GDM1 (cell line): ENCODE measurements around the gene CBR4.

ENCODE experiments used
- DNase-seq: peaks from one replicate; lab custom pipeline; 2025; lab: John Stamatoyannopoulos, UW

The CBR4 gene

GRCh38 chr4:169033660-169034059 lies 23.6 kb upstream of the CBR4 start:
- DNase-seq = no peak

GRCh38 chr4:169032883-169033645 lies 23.0 kb upstream of the CBR4 start:
- DNase-seq = no peak

- no peak for DNase-seq
Observed at GRCh38 chr4:169032194-169032593, 22.1 kb upstream of the CBR4 start.

- no peak for DNase-seq
Observed at GRCh38 chr4:169031392-169031791, 21.3 kb upstream of the CBR4 start.

GRCh38 chr4:169030562-169030982 lies 20.5 kb upstream of the CBR4 start:
- no peak for DNase-seq

- DNase-seq = no peak
Observed at GRCh38 chr4:169029947-169030346, 19.9 kb upstream of the CBR4 start.

GRCh38 chr4:169027663-169028062 lies 17.6 kb upstream of the CBR4 start:
- no peak for DNase-seq

- DNase-seq = no peak
Observed at GRCh38 chr4:169025184-169025583, 15.1 kb upstream of the CBR4 start.

GRCh38 chr4:169024762-169025161 lies 14.7 kb upstream of the CBR4 start:
- DNase-seq = peak; percentile 34

GRCh38 chr4:169018406-169018805 lies 8.4 kb upstream of the CBR4 start:
- no peak for DNase-seq

- no peak for DNase-seq
Observed at GRCh38 chr4:169017971-169018370, 7.9 kb upstream of the CBR4 start.

- DNase-seq = no peak
Observed at GRCh38 chr4:169015186-169015623, 5.2 kb upstream of the CBR4 start.

GRCh38 chr4:169014586-169014985 lies 4.5 kb upstream of the CBR4 start:
- no peak for DNase-seq

GRCh38 chr4:169013396-169013795 lies 3.3 kb upstream of the CBR4 start:
- DNase-seq = no peak

GRCh38 chr4:169012049-169012448 lies 2.0 kb upstream of the CBR4 start:
- DNase-seq = no peak

GRCh38 chr4:169009286-169010124 lies 550 bp downstream of the CBR4 start:
- peak; percentile 36 for DNase-seq

- no peak for DNase-seq
Observed at GRCh38 chr4:169005453-169006099, 4.5 kb downstream of the CBR4 start.

GRCh38 chr4:169000315-169000714 lies 9.7 kb downstream of the CBR4 start:
- no peak for DNase-seq

- no peak for DNase-seq
Observed at GRCh38 chr4:168999809-169000208, 10.2 kb downstream of the CBR4 start.

- DNase-seq = no peak
Observed at GRCh38 chr4:168998596-168998995, 11.5 kb downstream of the CBR4 start.

- DNase-seq = no peak
Observed at GRCh38 chr4:168995537-168996295, 14.3 kb downstream of the CBR4 start.

GRCh38 chr4:168994958-168995357 lies 15.1 kb downstream of the CBR4 start:
- no peak for DNase-seq
